Ectodermal cell (in vitro differentiated cells): ENCODE results near the gene ZNF223. TPM values are rescaled to one million over a fixed set of nuclear protein-coding genes. Genes with fewer than 3 reads are reported as not detected.

Experiments used
- H3K27ac ChIP-seq: 2 replicates; pipeline ENCODE4 v1.7.0; 2013; ENCODE audit warnings: mild to moderate bottlenecking, low read depth, low read length; ENCODE audit not compliant: insufficient read depth, poor library complexity, severe bottlenecking
- H3K27me3 ChIP-seq: 2 replicates; pipeline ENCODE4 v1.7.0; 2013; ENCODE audit warnings: mild to moderate bottlenecking, low read length; ENCODE audit not compliant: insufficient read depth, control insufficient read depth, poor library complexity, severe bottlenecking
- H3K36me3 ChIP-seq: one replicate; pipeline ENCODE4 v1.7.0; 2013; ENCODE audit warnings: low read length; ENCODE audit not compliant: control insufficient read depth, insufficient read depth
- H3K4me1 ChIP-seq: one replicate; pipeline ENCODE4 v1.7.0; 2013; ENCODE audit warnings: low read length; ENCODE audit not compliant: control insufficient read depth, insufficient read depth
- H3K4me3 ChIP-seq: 2 replicates; pipeline ENCODE4 v1.7.0; 2013; ENCODE audit warnings: low read depth, low read length, control low read depth; ENCODE audit not compliant: insufficient read depth
- H3K9me3 ChIP-seq: 2 replicates; pipeline ENCODE4 v1.7.0; 2013; ENCODE audit warnings: mild to moderate bottlenecking, low read length, moderate library complexity; ENCODE audit not compliant: control insufficient read depth
- WGBS, 2 experiments: methylation state at CpG; one replicate each; pipeline ENCODE4 v1.1.7; 2013; ENCODE audit warnings: missing lambda C conversion rate in 2 of 2; 5-methylcytosine and 5-hydroxymethylcytosine counted together
- polyA plus RNA-seq, 4 experiments: library from polyadenylated mRNA; stranded (reverse); fragments of 50-300 nt; gene quantifications; one replicate each; pipeline ENCODE4 v1.2.3, GENCODE V29; 2013

ZNF223 gene
- 7.3 TPM for polyA plus RNA-seq (2013, experiment 1 of 4)
- polyA plus RNA-seq (2013, experiment 2 of 4): 6.6 TPM
- polyA plus RNA-seq (2013, experiment 3 of 4): 8.1 TPM
- polyA plus RNA-seq (2013, experiment 4 of 4): 7.1 TPM

GRCh38 chr19:44051650-44052402 is at the start of gene ZNF223:
ZNF223 (plus strand) TSS chr19:44052036; CDS start chr19:44055177, 3,141 bp downstream.
- 4% methylated on average over 38 of the region's 38 CpGs for WGBS, 2 experiments
- Histone ChIP-seq H3K9me3 (no peaks in the 10 kb centered on the region), H3K4me1 (peaks cover 2% of the 10 kb centered on the region), H3K4me3 (peak within 1 kb of the TSS; percentile 72), H3K27ac (no peak within 1 kb of the TSS), H3K27me3 (no peaks in the 10 kb centered on the region), H3K36me3 (peaks cover 3% of the 10 kb centered on the region)

- Histone ChIP-seq H3K4me1 (peaks cover 3% of the 10 kb centered on the region), H3K27me3 (no peaks in the 10 kb centered on the region), H3K36me3 (no peaks in the 10 kb centered on the region), H3K9me3 (no peaks in the 10 kb centered on the region), H3K4me3 (peak overlapping the region; percentile 90), H3K27ac (no peak overlapping the region)
- WGBS, 2 experiments: 32% methylated on average over 8 of the region's 8 CpGs
Observed at GRCh38 chr19:44002212-44002565, 49.6 kb upstream of the ZNF223 start.

- peaks cover 6% of the 10 kb centered on the region for H3K36me3 ChIP-seq
- H3K4me1 ChIP-seq: peaks cover 3% of the 10 kb centered on the region
- no peaks in the 10 kb centered on the region for H3K27me3 ChIP-seq
- no peak within 1 kb of the TSS for H3K27ac ChIP-seq
- no peaks in the 10 kb centered on the region for H3K9me3 ChIP-seq
- H3K4me3 ChIP-seq: peak within 1 kb of the TSS; percentile 90
- 1% methylated on average over 48 of the region's 48 CpGs for WGBS, 2 experiments
Observed at GRCh38 chr19:44002566-44003460, 49.0 kb upstream of the ZNF223 start, which contains the start of gene ZNF230. ZNF230 (plus strand) TSS chr19:44002957; CDS start chr19:44007079, 4,122 bp downstream.

GRCh38 chr19:44003461-44004009 is 48.3 kb upstream of the ZNF223 start:
- WGBS, 2 experiments: 6 to 14% methylated on average over 12 to 15 of the region's 15 CpGs
- Histone ChIP-seq H3K9me3 (no peaks in the 10 kb centered on the region), H3K27me3 (no peaks in the 10 kb centered on the region), H3K4me1 (peaks cover 3% of the 10 kb centered on the region), H3K36me3 (peaks cover 13% of the 10 kb centered on the region), H3K27ac (no peak overlapping the region), H3K4me3 (peak overlapping the region; percentile 90)

GRCh38 chr19:44005973-44006372 is 45.9 kb upstream of the ZNF223 start:
- Histone ChIP-seq H3K4me1 (peaks cover 3% of the 10 kb centered on the region), H3K9me3 (no peaks in the 10 kb centered on the region), H3K27me3 (no peaks in the 10 kb centered on the region), H3K27ac (no peak overlapping the region), H3K36me3 (peaks cover 34% of the 10 kb centered on the region), H3K4me3 (no peak overlapping the region)
- 100% methylated on average over 1 of the region's 1 CpG; no CpG with 5 or more reads in 1 of the 2 experiments for WGBS, 2 experiments

- WGBS, 2 experiments: 91 to 93% methylated on average over 6 of the region's 6 CpGs
- peaks cover 3% of the 10 kb centered on the region for H3K4me1 ChIP-seq
- H3K36me3 ChIP-seq: peaks cover 44% of the 10 kb centered on the region
- no peak overlapping the region for H3K4me3 ChIP-seq
- no peak overlapping the region for H3K27ac ChIP-seq
- no peaks in the 10 kb centered on the region for H3K27me3 ChIP-seq
- H3K9me3 ChIP-seq: no peaks in the 10 kb centered on the region
Observed at GRCh38 chr19:44007473-44007872, 44.4 kb upstream of the ZNF223 start.

- Histone ChIP-seq H3K4me3 (no peak overlapping the region), H3K27me3 (no peaks in the 10 kb centered on the region), H3K36me3 (peaks cover 44% of the 10 kb centered on the region), H3K4me1 (no peaks in the 10 kb centered on the region), H3K9me3 (no peaks in the 10 kb centered on the region), H3K27ac (no peak overlapping the region)
- 94 to 98% methylated on average over 5 of the region's 5 CpGs for WGBS, 2 experiments
Observed at GRCh38 chr19:44010468-44010867, 41.4 kb upstream of the ZNF223 start.

- H3K27ac ChIP-seq: no peak overlapping the region
- no peaks in the 10 kb centered on the region for H3K4me1 ChIP-seq
- no peaks in the 10 kb centered on the region for H3K27me3 ChIP-seq
- no peak overlapping the region for H3K4me3 ChIP-seq
- no peaks in the 10 kb centered on the region for H3K36me3 ChIP-seq
- WGBS, 2 experiments: 63 to 72% methylated on average over 1 to 2 of the region's 2 CpGs
- H3K9me3 ChIP-seq: peaks cover 4% of the 10 kb centered on the region
Observed at GRCh38 chr19:44019498-44019897, 32.3 kb upstream of the ZNF223 start.

GRCh38 chr19:44021221-44021620 is 30.6 kb upstream of the ZNF223 start:
- Histone ChIP-seq H3K4me1 (peaks cover 5% of the 10 kb centered on the region), H3K9me3 (peaks cover 4% of the 10 kb centered on the region), H3K27me3 (no peaks in the 10 kb centered on the region), H3K4me3 (no peak overlapping the region), H3K36me3 (no peaks in the 10 kb centered on the region), H3K27ac (no peak overlapping the region)

GRCh38 chr19:44024900-44025216 is 27.0 kb upstream of the ZNF223 start:
- WGBS, 2 experiments: 49 to 54% methylated on average over 4 of the region's 4 CpGs
- Histone ChIP-seq H3K27ac (no peak overlapping the region), H3K27me3 (no peaks in the 10 kb centered on the region), H3K36me3 (peaks cover 25% of the 10 kb centered on the region), H3K9me3 (no peaks in the 10 kb centered on the region), H3K4me3 (peak overlapping the region; percentile 80), H3K4me1 (peaks cover 5% of the 10 kb centered on the region)
